ENCODE data around the gene ANGPT4.

DNA sequence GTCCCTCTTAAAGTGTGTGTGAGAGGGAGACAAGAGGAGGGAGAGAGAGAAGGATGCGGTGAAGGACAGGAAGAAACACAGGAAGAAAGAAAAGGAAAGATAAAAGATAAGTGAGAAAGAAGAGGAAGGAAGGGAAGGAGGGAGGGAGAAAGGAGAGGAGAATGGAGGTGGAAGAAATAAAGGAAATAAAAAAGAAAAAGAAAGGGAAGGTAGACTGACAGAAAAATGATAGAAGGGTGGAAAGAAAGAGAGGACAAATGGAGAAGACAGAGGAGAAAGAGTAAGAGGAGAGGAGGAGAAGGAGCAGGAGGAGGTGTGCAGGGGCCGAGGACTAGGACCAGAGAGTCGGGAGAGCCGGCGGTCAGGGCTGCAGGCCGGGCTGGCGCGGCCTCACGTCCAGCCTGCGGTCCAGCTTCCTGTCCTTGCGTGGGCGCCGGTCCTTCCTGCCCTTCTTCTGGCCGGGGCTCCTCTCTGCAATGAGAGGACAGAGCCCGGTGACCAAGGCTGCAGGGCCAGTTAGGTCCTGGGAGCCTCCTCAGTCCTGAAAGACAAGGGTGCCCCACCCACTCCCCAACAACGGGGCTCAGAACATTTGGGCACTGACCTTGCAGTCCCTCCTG, 44.0 kb upstream of the ANGPT4 start:
- TF ChIP-seq, protein P1, sequence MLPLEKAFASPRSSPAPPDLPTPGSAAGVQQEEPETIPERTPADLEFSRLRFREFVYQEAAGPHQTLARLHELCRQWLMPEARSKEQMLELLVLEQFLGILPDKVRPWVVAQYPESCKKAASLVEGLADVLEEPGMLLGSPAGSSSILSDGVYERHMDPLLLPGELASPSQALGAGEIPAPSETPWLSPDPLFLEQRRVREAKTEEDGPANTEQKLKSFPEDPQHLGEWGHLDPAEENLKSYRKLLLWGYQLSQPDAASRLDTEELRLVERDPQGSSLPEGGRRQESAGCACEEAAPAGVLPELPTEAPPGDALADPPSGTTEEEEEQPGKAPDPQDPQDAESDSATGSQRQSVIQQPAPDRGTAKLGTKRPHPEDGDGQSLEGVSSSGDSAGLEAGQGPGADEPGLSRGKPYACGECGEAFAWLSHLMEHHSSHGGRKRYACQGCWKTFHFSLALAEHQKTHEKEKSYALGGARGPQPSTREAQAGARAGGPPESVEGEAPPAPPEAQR (CRISPR knock-in tag; IDR thresholded peaks at IDR 0.05): no peak
- no peak for TF ChIP-seq JUN (CRISPR knock-in tag; IDR thresholded peaks at IDR 0.05)
- TF ChIP-seq, protein P2, sequence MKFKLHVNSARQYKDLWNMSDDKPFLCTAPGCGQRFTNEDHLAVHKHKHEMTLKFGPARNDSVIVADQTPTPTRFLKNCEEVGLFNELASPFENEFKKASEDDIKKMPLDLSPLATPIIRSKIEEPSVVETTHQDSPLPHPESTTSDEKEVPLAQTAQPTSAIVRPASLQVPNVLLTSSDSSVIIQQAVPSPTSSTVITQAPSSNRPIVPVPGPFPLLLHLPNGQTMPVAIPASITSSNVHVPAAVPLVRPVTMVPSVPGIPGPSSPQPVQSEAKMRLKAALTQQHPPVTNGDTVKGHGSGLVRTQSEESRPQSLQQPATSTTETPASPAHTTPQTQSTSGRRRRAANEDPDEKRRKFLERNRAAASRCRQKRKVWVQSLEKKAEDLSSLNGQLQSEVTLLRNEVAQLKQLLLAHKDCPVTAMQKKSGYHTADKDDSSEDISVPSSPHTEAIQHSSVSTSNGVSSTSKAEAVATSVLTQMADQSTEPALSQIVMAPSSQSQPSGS (CRISPR knock-in tag; IDR thresholded peaks at IDR 0.05; ENCODE audit: borderline replicate concordance, low read depth): no peak
- TF ChIP-seq, protein P3, sequence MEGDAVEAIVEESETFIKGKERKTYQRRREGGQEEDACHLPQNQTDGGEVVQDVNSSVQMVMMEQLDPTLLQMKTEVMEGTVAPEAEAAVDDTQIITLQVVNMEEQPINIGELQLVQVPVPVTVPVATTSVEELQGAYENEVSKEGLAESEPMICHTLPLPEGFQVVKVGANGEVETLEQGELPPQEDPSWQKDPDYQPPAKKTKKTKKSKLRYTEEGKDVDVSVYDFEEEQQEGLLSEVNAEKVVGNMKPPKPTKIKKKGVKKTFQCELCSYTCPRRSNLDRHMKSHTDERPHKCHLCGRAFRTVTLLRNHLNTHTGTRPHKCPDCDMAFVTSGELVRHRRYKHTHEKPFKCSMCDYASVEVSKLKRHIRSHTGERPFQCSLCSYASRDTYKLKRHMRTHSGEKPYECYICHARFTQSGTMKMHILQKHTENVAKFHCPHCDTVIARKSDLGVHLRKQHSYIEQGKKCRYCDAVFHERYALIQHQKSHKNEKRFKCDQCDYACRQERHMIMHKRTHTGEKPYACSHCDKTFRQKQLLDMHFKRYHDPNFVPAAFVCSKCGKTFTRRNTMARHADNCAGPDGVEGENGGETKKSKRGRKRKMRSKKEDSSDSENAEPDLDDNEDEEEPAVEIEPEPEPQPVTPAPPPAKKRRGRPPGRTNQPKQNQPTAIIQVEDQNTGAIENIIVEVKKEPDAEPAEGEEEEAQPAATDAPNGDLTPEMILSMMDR (IDR thresholded peaks at IDR 0.05): no peak
- TF ChIP-seq, protein P4, sequence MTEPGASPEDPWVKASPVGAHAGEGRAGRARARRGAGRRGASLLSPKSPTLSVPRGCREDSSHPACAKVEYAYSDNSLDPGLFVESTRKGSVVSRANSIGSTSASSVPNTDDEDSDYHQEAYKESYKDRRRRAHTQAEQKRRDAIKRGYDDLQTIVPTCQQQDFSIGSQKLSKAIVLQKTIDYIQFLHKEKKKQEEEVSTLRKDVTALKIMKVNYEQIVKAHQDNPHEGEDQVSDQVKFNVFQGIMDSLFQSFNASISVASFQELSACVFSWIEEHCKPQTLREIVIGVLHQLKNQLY (CRISPR knock-in tag; IDR thresholded peaks at IDR 0.05): no peak

All from WTC11 (cell line).